Caco-2 (cell line): ENCODE measurements around the gene ZCWPW2. TPM values are rescaled to one million over a fixed set of nuclear protein-coding genes. Genes with fewer than 3 reads are reported as not detected.

ENCODE experiments used
- BruUV-seq: library from RNA; stranded (reverse); fragments of 400-500 nt; replicated peaks from 2 replicates; lab custom pipeline; 2021; lab: Mats Ljungman, UMichigan
- CTCF ChIA-PET: fragments of 300-600 bp; sonication (Branson Sonifier 250); formaldehyde crosslinking; loops from one replicate; lab custom pipeline; 2022; ENCODE audit warnings: antibody characterized with exemption; lab: Charles Lee
- POLR2A ChIA-PET: fragments of 300-600 bp; sonication (Branson Sonifier 250); formaldehyde crosslinking; loops from one replicate; lab custom pipeline; 2022; ENCODE audit warnings: antibody characterized with exemption; lab: Charles Lee
- DNase-seq, 2 experiments: peaks; one replicate each; pipeline versions ENCODE4 v3.0.0 to v3.0.0-alpha.2; 2020 to 2022
- H3K27me3 ChIP-seq: replicated peaks from 2 replicates; pipeline ENCODE4 v1.6.0; 2011; ENCODE audit warnings: low read length; ENCODE audit not compliant: control insufficient read depth, insufficient read depth
- H3K36me3 ChIP-seq: 2 replicates; pipeline ENCODE4 v1.5.1; 2011; ENCODE audit warnings: low read length; ENCODE audit not compliant: control insufficient read depth, insufficient read depth
- H3K4me1 ChIP-seq: fragments of 250-450 bp; sonication (Bioruptor Pico); 2 replicates; pipeline ENCODE4 v1.5.1; 2020; ENCODE audit warnings: mild to moderate bottlenecking
- H3K4me3 ChIP-seq: 2 replicates; pipeline ENCODE4 v1.5.1; 2011; ENCODE audit warnings: low read depth, mild to moderate bottlenecking, control low read depth, low read length
- H3K9me3 ChIP-seq: fragments of 250-450 bp; sonication (Bioruptor Pico); 2 replicates; pipeline ENCODE4 v1.5.1; 2020; ENCODE audit warnings: mild to moderate bottlenecking, moderate library complexity
- H3K27ac Mint-ChIP-seq: one replicate; pipeline ENCODE4 v1.8.0; 2022; ENCODE audit warnings: mixed read lengths; ENCODE audit not compliant: unreplicated experiment
- H3K27me3 Mint-ChIP-seq: one replicate; pipeline ENCODE4 v1.8.0; 2022; ENCODE audit warnings: mixed read lengths; ENCODE audit not compliant: insufficient read depth, unreplicated experiment
- H3K36me3 Mint-ChIP-seq: one replicate; pipeline ENCODE4 v1.8.0; 2022; ENCODE audit warnings: mild to moderate bottlenecking, mixed read lengths; ENCODE audit not compliant: insufficient read depth, unreplicated experiment
- H3K4me1 Mint-ChIP-seq: one replicate; pipeline ENCODE4 v1.8.0; 2022; ENCODE audit warnings: low read depth, mixed read lengths; ENCODE audit not compliant: unreplicated experiment
- H3K4me3 Mint-ChIP-seq: one replicate; pipeline ENCODE4 v1.8.0; 2022; ENCODE audit warnings: mild to moderate bottlenecking, moderate library complexity, mixed read lengths; ENCODE audit not compliant: unreplicated experiment
- H3K9me3 Mint-ChIP-seq: one replicate; pipeline ENCODE4 v1.8.0; 2022; ENCODE audit warnings: mixed read lengths; ENCODE audit not compliant: unreplicated experiment
- intact Hi-C: fragments of 100-400 bp; cut with micrococcal nuclease; formaldehyde crosslinking; loops from one replicate; pipeline ENCODE4 v1.10.0; 2022; ENCODE audit not compliant: unreplicated experiment
- total RNA-seq: library from RNA; stranded (reverse); gene quantifications from 2 replicates; pipeline ENCODE4 v1.2.3, GENCODE V29; 2022
- TF ChIP-seq, protein P1 (sequence below), 2 experiments: fragments of 200-600 bp in 1 of 2; IDR thresholded peaks; 1 replicate in 1 of 2; 2 replicates in 1 of 2; pipeline versions ENCODE4 v1.5.1 to v1.8.0; 2011 to 2022; ENCODE audit warnings: antibody characterized with exemption in 1 of 2, control low read depth in 1 of 2, inconsistent platforms in 1 of 2, low read depth in 1 of 2, low read length in 1 of 2, mild to moderate bottlenecking in 1 of 2, moderate library complexity in 1 of 2; ENCODE audit not compliant: insufficient read depth in 1 of 2, severe bottlenecking in 1 of 2, unreplicated experiment in 1 of 2

Gene ZCWPW2
- total RNA-seq, 1 experiment from 2014 or later, result 0.18 TPM

- H3K4me3 Mint-ChIP-seq, result no peak overlapping the region
- no peaks in the 10 kb centered on the region for H3K27me3 Mint-ChIP-seq
- no TSS peak for BruUV-seq
- TF ChIP-seq, protein P1, sequence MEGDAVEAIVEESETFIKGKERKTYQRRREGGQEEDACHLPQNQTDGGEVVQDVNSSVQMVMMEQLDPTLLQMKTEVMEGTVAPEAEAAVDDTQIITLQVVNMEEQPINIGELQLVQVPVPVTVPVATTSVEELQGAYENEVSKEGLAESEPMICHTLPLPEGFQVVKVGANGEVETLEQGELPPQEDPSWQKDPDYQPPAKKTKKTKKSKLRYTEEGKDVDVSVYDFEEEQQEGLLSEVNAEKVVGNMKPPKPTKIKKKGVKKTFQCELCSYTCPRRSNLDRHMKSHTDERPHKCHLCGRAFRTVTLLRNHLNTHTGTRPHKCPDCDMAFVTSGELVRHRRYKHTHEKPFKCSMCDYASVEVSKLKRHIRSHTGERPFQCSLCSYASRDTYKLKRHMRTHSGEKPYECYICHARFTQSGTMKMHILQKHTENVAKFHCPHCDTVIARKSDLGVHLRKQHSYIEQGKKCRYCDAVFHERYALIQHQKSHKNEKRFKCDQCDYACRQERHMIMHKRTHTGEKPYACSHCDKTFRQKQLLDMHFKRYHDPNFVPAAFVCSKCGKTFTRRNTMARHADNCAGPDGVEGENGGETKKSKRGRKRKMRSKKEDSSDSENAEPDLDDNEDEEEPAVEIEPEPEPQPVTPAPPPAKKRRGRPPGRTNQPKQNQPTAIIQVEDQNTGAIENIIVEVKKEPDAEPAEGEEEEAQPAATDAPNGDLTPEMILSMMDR (IDR thresholded peaks at IDR 0.05; ENCODE audit: insufficient read depth in 1 of 2, low read depth in 1 of 2, low read length in 1 of 2, severe bottlenecking in 1 of 2, unreplicated experiment in 1 of 2), result no peak
- no peak for DNase-seq
- Histone ChIP-seq H3K36me3 (no peaks in the 10 kb centered on the region; the same call in 1 of the 2 replicates), H3K4me3 (no peak overlapping the region), H3K9me3 (no peaks in the 10 kb centered on the region), H3K4me1 (no peaks in the 10 kb centered on the region), H3K27me3 (no peaks in the 10 kb centered on the region)
- intact Hi-C loops, result no loop called here
- no peak overlapping the region for H3K27ac Mint-ChIP-seq
- CTCF ChIA-PET, result interaction anchor here (0.5 kb wide), 1 partner anchor 656 kb away, joined by 3 read pairs; no protein-coding TSS in a partner anchor
- no peaks in the 10 kb centered on the region for H3K9me3 Mint-ChIP-seq
- H3K4me1 Mint-ChIP-seq, result no peaks in the 10 kb centered on the region
- POLR2A ChIA-PET, result no interaction called here
- peaks cover 6% of the 10 kb centered on the region for H3K36me3 Mint-ChIP-seq
Measured at GRCh38 chr3:28337230-28337629, 11.3 kb upstream of the ZCWPW2 start.

- Histone ChIP-seq H3K27me3 (no peaks in the 10 kb centered on the region), H3K36me3 (no peaks in the 10 kb centered on the region), H3K9me3 (no peaks in the 10 kb centered on the region), H3K4me3 (no peak overlapping the region), H3K4me1 (no peaks in the 10 kb centered on the region)
- TF ChIP-seq, protein P1 (IDR thresholded peaks at IDR 0.05; ENCODE audit: insufficient read depth in 1 of 2, low read depth in 1 of 2, low read length in 1 of 2, severe bottlenecking in 1 of 2, unreplicated experiment in 1 of 2), result no peak
- intact Hi-C loops, result loop anchor here (10.0 kb wide), 1 partner anchor 858 kb away; the partner anchor contains the start of gene SLC4A7
- BruUV-seq, result no TSS peak
- Mint-ChIP-seq H3K4me3 (no peak overlapping the region), H3K27ac (no peak overlapping the region), H3K36me3 (peaks cover 4% of the 10 kb centered on the region), H3K9me3 (no peaks in the 10 kb centered on the region), H3K4me1 (no peaks in the 10 kb centered on the region), H3K27me3 (no peaks in the 10 kb centered on the region)
- ChIA-PET CTCF (no interaction called here), POLR2A (no interaction called here)
- DNase-seq, result no peak
Measured at GRCh38 chr3:28343144-28343543, 5.4 kb upstream of the ZCWPW2 start.

DNA sequence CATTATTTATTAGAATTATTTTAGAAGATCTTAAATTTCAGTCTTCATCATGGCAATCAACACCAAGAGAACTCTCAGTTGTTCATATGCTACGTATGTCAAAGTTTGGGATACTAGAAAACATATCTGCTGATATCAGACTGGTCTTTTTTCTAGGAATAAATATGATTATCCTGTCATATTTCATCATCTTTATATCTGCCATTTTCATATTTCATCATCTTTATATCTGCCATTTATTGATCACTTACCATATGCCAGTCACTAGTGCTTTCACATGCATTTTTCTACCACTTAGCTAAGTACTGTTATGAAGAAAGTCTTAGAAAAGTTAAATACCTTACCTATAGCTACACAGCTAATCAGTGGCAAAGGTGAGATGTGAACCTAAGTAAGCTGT lies 2.8 kb upstream of the ZCWPW2 start:
- H3K4me1 Mint-ChIP-seq, result peaks cover 7% of the 10 kb centered on the region
- H3K27ac Mint-ChIP-seq, result no peak overlapping the region
- intact Hi-C loops, result loop anchor here (5.0 to 10.0 kb wide), 2 partner anchors 633 to 861 kb away; partner anchors contain the start of gene SLC4A7
- Histone ChIP-seq H3K36me3 (no peaks in the 10 kb centered on the region), H3K4me1 (no peaks in the 10 kb centered on the region), H3K27me3 (no peaks in the 10 kb centered on the region), H3K9me3 (no peaks in the 10 kb centered on the region), H3K4me3 (no peak overlapping the region)
- H3K27me3 Mint-ChIP-seq, result no peaks in the 10 kb centered on the region
- DNase-seq, result no peak
- BruUV-seq, result no TSS peak
- H3K9me3 Mint-ChIP-seq, result no peaks in the 10 kb centered on the region
- H3K4me3 Mint-ChIP-seq, result no peak overlapping the region
- TF ChIP-seq, protein P1 (IDR thresholded peaks at IDR 0.05; ENCODE audit: insufficient read depth in 1 of 2, low read depth in 1 of 2, low read length in 1 of 2, severe bottlenecking in 1 of 2, unreplicated experiment in 1 of 2), result no peak
- ChIA-PET POLR2A (no interaction called here), CTCF (no interaction called here)
- peaks cover 12% of the 10 kb centered on the region for H3K36me3 Mint-ChIP-seq
